Endodermal cell (in vitro differentiated cells): ENCODE measurements around the gene CSTF3. TPM values are rescaled to one million over a fixed set of nuclear protein-coding genes. Genes with fewer than 3 reads are reported as not detected.

Source experiments
- DNase-seq: peaks from one replicate; pipeline ENCODE4 v3.0.0-alpha.2; 2017
- H3K27ac ChIP-seq: 2 replicates; pipeline ENCODE4 v1.5.1; 2013; ENCODE audit warnings: mild to moderate bottlenecking, low read depth, low read length, moderate library complexity
- H3K27me3 ChIP-seq: 2 replicates; pipeline ENCODE4 v1.6.1; 2013; ENCODE audit warnings: mild to moderate bottlenecking, low read length, moderate library complexity; ENCODE audit not compliant: insufficient read depth, control insufficient read depth, poor library complexity, severe bottlenecking
- H3K36me3 ChIP-seq: 2 replicates; pipeline ENCODE4 v1.7.0; 2013; ENCODE audit warnings: mild to moderate bottlenecking, low read length, moderate library complexity; ENCODE audit not compliant: control insufficient read depth, insufficient read depth
- H3K4me1 ChIP-seq: one replicate; pipeline ENCODE4 v1.7.0; 2013; ENCODE audit warnings: low read length; ENCODE audit not compliant: control insufficient read depth, insufficient read depth
- H3K4me3 ChIP-seq: 2 replicates; pipeline ENCODE4 v1.5.1; 2013; ENCODE audit warnings: mild to moderate bottlenecking, low read length, moderate library complexity
- H3K9ac ChIP-seq: 2 replicates; pipeline ENCODE4 v1.6.1; 2013; ENCODE audit warnings: mild to moderate bottlenecking, low read length, moderate library complexity; ENCODE audit not compliant: poor library complexity, severe bottlenecking; ENCODE audit errors: extremely low read depth
- H3K9me3 ChIP-seq: 2 replicates; pipeline ENCODE4 v1.6.1; 2013; ENCODE audit warnings: mild to moderate bottlenecking, low read length, moderate library complexity; ENCODE audit not compliant: control insufficient read depth
- H3K27ac Mint-ChIP-seq: 2 replicates; pipeline ENCODE4 v1.8.0; 2020; ENCODE audit warnings: mixed read lengths
- H3K27me3 Mint-ChIP-seq: 2 replicates; pipeline ENCODE4 v1.8.0; 2021; ENCODE audit warnings: mild to moderate bottlenecking, mixed read lengths; ENCODE audit not compliant: insufficient read depth
- H3K36me3 Mint-ChIP-seq: 2 replicates; pipeline ENCODE4 v1.8.0; 2020; ENCODE audit warnings: low read depth, mixed read lengths
- H3K4me1 Mint-ChIP-seq: 2 replicates; pipeline ENCODE4 v1.8.0; 2020; ENCODE audit warnings: mixed read lengths
- H3K4me3 Mint-ChIP-seq: 2 replicates; pipeline ENCODE4 v1.8.0; 2020; ENCODE audit warnings: mild to moderate bottlenecking, moderate library complexity, mixed read lengths
- H3K9me3 Mint-ChIP-seq: 2 replicates; pipeline ENCODE4 v1.8.0; 2020; ENCODE audit warnings: mild to moderate bottlenecking, mixed read lengths
- CTCF ChIP-seq: fragments of 200-600 bp; sonication (generic); conservative IDR thresholded peaks from 2 replicates; pipeline ENCODE4 v1.5.0; 2021; ENCODE audit warnings: antibody characterized with exemption, mild to moderate bottlenecking
- WGBS, 2 experiments: methylation state at CpG; one replicate each; pipeline versions ENCODE4 v1.1.5 to v1.1.7; 2013; ENCODE audit warnings: missing lambda C conversion rate in 2 of 2, mixed read lengths in 1 of 2; ENCODE audit not compliant: insufficient coverage in 1 of 2, insufficient read length in 1 of 2; 5-methylcytosine and 5-hydroxymethylcytosine counted together
- total RNA-seq, 2 donors: library from RNA; stranded (reverse); fragmentation: NEBNext Ultra II Directional in 1 of 2; extraction: Animal tissue kit (Norgen Biotek cat#: 25700) in 1 of 2; gene quantifications; 2 replicates in 1 of 2; 3 replicates in 1 of 2; pipeline ENCODE4 v1.2.1, GENCODE V29; 2021

Gene CSTF3
- total RNA-seq, 2 donors from 2014 or later: 59.3 to 72.1 TPM

DNA sequence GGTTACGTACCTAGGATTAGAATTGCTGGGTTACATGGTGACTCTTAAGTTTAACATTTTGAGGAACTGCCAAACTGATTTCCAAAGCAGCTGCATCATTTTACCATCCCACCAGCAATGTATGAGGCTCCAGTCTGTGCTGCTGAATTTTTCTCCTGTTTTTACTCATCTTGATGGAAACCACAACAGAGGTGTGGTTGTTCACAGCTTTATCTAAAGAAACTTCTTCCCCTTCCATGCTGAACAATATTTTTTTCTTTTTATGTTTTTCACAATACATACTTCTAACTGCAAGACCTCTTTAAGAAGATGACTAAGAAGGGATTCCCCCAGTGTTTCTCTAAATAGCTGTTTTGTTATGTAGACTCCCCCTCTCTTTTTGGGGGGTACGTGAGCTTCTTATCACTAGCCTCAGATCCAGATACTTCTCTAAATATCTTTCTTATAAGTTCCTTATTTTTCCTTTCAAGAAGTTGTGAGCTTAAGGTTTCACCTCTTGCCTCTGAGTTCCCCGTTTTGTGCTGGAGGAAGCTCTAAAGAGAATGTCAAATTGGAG, 97.9 kb downstream of the CSTF3 start:
- H3K27me3 ChIP-seq: no peaks in the 10 kb centered on the region
- Mint-ChIP-seq H3K4me3 (no peak overlapping the region), H3K36me3 (peaks cover 76% of the 10 kb centered on the region), H3K4me1 (peaks cover 31% of the 10 kb centered on the region), H3K27ac (no peak overlapping the region), H3K27me3 (no peaks in the 10 kb centered on the region), H3K9me3 (no peaks in the 10 kb centered on the region)
- H3K9me3 ChIP-seq: no peaks in the 10 kb centered on the region
- no peak for DNase-seq
- no peak overlapping the region for H3K4me3 ChIP-seq
- WGBS, 2 experiments: 87 to 93% methylated on average over 2 to 3 of the region's 3 CpGs
- peaks cover 4% of the 10 kb centered on the region for H3K4me1 ChIP-seq
- no peak for TF ChIP-seq CTCF
- no peak overlapping the region for H3K27ac ChIP-seq
- no peak overlapping the region for H3K9ac ChIP-seq
- H3K36me3 ChIP-seq: peaks cover 84% of the 10 kb centered on the region

DNA sequence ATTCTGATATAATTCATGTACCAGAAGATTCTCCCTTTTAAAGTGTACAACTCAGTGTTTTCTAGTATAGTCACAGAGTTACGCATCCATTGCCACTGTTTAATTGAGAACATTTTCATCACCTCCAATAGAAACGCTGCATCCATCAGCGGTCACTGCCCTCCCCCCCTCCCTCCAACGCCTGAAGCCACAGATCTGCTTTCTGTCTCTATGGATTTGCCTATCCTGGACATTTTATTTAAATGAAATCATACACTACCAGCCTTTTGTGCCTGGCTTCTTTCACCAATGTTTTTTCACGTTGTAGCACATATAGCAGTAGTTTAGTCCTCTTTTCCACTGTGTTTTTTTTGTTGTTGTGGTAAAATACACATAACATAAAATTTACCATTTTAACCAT, 99.1 kb downstream of the CSTF3 start:
- Histone ChIP-seq H3K9ac (no peak overlapping the region), H3K4me3 (no peak overlapping the region), H3K4me1 (peaks cover 11% of the 10 kb centered on the region), H3K9me3 (no peaks in the 10 kb centered on the region), H3K36me3 (peaks cover 80% of the 10 kb centered on the region), H3K27me3 (no peaks in the 10 kb centered on the region), H3K27ac (no peak overlapping the region)
- H3K9me3 Mint-ChIP-seq: no peaks in the 10 kb centered on the region
- H3K4me1 Mint-ChIP-seq: peaks cover 34% of the 10 kb centered on the region
- 89 to 100% methylated on average over 4 to 5 of the region's 5 CpGs for WGBS, 2 experiments
- H3K27me3 Mint-ChIP-seq: no peaks in the 10 kb centered on the region
- no peak for TF ChIP-seq CTCF
- no peak for DNase-seq
- H3K4me3 Mint-ChIP-seq: no peak overlapping the region
- peaks cover 75% of the 10 kb centered on the region for H3K36me3 Mint-ChIP-seq
- peak overlapping the region; percentile 15 for H3K27ac Mint-ChIP-seq

GRCh38 chr11:33060271-33060670, 101.0 kb downstream of the CSTF3 start:
- no peak for TF ChIP-seq CTCF

More at GRCh38 chr11:33060271-33060670, 101.0 kb downstream of the CSTF3 start:
- peaks cover 11% of the 10 kb centered on the region for H3K4me1 ChIP-seq
- no peak overlapping the region for H3K4me3 Mint-ChIP-seq
- H3K36me3 ChIP-seq: peaks cover 71% of the 10 kb centered on the region
- peak; percentile 32 for DNase-seq
- no peak overlapping the region for H3K4me3 ChIP-seq
- H3K9me3 Mint-ChIP-seq: no peaks in the 10 kb centered on the region
- H3K27me3 Mint-ChIP-seq: no peaks in the 10 kb centered on the region
- 96 to 100% methylated on average over 2 to 3 of the region's 3 CpGs for WGBS, 2 experiments
- no peaks in the 10 kb centered on the region for H3K27me3 ChIP-seq
- no peak overlapping the region for H3K9ac ChIP-seq
- no peak overlapping the region for H3K27ac Mint-ChIP-seq
- no peak overlapping the region for H3K27ac ChIP-seq
- H3K4me1 Mint-ChIP-seq: peaks cover 38% of the 10 kb centered on the region
- peaks cover 65% of the 10 kb centered on the region for H3K36me3 Mint-ChIP-seq
- no peaks in the 10 kb centered on the region for H3K9me3 ChIP-seq
